ENCODE data around the gene PHYKPL. TPM values are rescaled to one million over a fixed set of nuclear protein-coding genes. Genes with fewer than 3 reads are reported as not detected.
"Not testable (repeated sequence)": the region's sequence is repeated elsewhere in the genome, so short reads cannot be mapped to it uniquely, and the experiment has no call there.

PHYKPL gene
- total RNA-seq, 1 experiment from 2014 or later, result 17.7 TPM

DNA sequence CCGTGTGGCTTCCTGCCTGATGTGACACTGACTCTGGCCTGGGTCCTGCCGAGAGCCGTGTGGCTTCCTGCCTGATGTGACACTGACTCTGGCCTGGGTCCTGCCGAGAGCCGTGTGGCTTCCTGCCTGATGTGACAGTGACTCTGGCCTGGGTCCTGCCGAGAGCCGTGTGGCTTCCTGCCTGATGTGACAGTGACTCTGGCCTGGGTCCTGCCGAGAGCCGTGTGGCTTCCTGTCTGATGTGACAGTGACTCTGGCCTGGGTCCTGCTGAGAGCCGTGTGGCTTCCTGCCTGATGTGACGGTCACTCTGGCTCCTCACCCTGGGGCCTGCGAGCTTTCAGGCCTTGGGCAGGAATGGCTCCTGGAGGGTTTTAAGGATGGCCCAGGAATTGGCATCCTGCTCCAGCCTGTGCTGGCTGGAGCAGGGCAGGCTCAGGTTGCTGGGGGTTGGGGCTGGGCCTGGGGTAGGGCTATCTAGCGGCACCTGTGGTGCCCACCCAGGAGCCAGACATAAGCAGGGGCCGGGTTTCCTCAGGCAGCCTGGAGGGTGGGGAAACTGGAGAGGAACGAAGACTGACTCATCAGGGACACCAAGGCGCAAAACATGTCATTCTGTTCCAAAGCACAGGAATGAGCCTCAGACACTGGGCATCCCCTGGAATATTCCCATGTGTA is 7.2 kb upstream of the PHYKPL start:
- not testable (repeated sequence) for DNase-seq (ENCODE audit: low read depth)

GRCh38 chr5:178238711-178239592 is 6.3 kb upstream of the PHYKPL start:
- no peak for DNase-seq (ENCODE audit: low read depth)

DNA sequence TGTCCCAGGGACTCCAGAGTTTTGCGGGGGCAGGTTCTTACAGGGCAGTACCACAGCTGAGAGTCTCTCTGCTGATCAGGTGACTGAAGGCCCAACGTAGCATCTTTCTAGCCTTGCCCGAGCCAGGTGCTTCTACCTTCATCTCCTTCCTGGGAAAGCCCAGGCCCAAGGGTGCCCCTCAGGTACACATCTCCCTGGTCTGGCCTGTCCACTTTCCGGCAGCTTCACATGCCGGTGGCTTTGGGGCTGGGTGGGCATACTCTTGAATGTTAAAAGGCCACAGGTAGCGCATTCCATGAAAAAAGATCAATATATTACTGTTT is 5.7 kb upstream of the PHYKPL start:
- no peak for DNase-seq (ENCODE audit: low read depth)

- no peak for DNase-seq (ENCODE audit: low read depth)
Measured at GRCh38 chr5:178237431-178238312, 5.1 kb upstream of the PHYKPL start.

GRCh38 chr5:178236679-178237078 is 4.1 kb upstream of the PHYKPL start:
- no peak for DNase-seq (ENCODE audit: low read depth)

DNA sequence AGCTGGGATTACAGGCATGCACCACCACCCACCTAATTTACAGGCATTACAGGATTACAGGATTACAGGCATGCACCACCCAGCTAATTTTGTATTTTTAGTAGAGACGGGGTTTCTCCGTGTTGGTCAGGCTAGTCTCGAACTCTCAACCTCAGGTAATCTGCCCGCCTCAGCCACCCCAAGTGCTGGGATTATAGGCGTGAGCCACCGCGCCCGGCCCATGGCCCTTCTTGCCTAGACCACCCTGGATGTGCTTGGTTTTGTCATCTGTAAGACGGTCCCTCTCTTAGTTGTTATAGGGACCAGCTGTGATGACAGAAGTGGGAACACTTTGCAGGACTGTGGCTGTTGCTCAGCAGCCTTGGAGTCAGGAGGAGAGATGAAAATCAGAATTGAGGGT is 3.5 kb upstream of the PHYKPL start:
- DNase-seq (ENCODE audit: low read depth), result no peak

DNA sequence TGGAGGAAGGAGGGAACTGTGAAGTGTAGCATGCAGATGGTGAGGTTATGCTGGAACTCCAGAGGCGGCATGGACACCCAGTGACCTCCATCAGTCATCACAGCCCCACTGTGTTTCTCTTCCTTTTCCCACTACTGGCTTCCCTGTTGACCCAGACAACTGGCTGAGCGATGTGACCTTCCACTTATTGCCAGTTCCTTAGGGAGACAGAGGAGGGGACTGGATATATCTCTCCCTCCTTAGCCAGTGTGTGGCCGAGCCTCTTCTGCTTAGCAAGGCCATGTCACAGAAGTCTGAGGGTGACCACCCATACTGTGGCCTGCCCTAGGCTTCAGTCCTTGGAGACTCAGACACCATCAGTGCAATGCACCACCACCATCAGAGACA is 3.0 kb upstream of the PHYKPL start:
- no peak for DNase-seq (ENCODE audit: low read depth)

- DNase-seq (ENCODE audit: low read depth), result peak; percentile 53
Measured at GRCh38 chr5:178234750-178235587, 2.4 kb upstream of the PHYKPL start.

DNA sequence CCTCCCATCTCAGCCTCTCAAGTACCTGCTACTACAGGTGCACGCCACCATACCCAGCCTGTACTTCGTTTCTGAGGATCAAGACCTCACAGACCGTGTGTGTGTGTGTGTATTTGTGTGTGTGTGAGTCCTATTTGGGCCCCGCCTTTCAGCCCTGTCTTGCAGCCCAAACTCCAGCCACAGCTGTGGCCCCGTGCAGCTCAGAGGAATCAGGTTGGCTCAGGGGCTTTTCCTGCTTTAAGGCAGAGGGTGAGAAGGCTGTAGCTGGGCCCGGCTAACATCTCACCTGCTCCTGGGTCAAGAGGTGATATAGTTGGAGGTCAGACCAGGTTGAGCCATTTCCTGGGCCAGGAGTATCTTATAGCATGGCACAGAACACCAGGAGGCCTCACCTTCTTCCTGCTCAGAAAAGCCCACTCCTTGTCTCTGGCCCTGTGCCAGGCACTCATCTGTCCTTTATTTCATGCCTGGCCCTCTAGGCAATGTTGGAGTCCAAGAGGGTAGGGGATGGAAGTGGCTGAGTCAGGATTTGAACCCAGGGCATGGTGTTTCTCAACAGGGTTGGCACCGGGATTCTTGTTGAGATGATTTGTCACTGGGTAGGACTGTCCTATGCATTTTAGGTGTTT is 1.6 kb upstream of the PHYKPL start:
- DNase-seq (ENCODE audit: low read depth), result no peak

DNA sequence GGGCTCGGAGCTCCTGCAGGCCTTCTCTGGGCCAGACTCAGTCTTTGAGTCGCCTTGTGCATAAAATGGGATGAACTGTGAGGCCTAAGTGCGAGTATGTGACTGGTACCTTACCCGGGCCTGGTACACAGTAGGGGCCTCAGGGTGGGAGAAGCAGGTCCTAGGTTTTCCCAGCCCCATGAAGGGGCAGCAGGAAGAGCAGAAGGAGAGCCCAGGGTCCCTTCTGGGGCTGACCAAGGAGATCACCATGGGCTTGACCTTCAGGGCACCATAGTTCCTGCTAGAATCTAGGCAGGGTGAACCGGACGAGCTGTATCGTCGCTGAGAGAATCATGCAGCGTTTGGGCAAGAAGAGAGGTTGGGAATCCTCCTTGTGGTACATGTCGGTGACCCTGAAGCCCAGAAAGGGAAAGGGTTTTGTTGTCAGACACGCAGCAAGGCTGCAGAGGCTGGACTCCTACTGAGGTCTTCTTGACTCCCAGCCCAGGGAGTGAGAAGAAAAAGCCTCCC is 373 bp upstream of the PHYKPL start:
- no peak for DNase-seq (ENCODE audit: low read depth)

DNA sequence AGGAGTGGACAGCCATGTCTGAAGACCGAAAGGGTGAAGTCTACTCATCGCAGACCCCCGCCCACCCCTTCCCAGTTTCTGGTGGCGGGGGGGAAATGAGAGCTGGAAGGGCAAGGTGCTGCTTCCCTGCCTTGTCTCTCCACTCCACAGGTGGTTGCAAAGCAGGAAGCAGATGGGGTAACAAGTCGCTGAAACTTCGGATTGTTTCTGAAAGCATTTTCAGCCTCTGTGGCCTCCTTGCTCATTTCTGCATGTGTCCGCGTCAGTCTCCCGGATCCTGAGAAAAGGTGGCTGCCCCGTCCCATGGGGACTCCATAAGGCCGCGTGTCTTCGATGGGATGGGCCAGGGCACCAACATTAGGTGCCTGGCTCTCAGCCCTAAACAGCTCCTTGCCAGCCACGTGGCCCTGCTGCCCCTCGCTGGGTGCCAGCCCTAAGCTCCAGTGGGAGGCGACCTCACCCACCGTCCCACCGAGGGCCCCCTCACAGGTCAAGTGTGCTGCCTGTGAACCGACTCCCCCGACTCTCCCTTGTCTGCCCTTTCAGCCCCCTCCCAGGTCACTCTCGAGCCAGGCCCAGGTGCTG is 971 bp downstream of the PHYKPL start:
- DNase-seq (ENCODE audit: low read depth), result no peak

DNA sequence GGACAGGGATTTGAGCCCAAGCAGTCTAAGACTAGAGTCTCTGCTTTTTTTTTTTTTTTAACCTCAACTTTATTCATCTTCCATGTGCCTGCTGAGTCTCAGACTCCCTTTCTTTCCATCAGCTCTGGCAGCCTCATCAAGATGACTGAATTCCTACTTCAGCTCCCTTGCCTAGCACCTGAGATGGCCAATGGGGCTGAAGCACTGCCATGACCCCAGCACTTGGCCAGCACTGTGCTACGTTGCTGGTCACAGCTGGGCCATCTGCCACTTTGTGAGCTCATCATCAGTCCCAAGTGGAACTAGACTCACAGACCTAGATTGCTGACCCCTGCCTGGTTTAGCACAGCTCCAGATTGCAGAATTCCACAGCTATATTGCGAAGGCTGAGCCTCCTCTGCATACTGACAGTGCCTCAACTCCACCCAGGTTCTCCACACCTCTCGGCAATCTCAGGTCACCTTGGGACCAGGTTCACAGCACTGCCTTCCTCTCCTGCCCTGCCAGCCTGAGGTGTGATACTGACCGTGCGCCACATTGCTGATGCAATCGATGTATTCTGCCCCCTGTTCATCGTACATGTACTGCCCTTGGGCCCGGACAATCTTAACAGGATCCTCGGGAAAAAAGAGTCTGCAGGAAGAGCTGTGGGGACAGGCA is 1.6 kb downstream of the PHYKPL start:
- no peak for DNase-seq (ENCODE audit: low read depth)

- no peak for DNase-seq (ENCODE audit: low read depth)
Measured at GRCh38 chr5:178229861-178230260, 2.7 kb downstream of the PHYKPL start.

- DNase-seq (ENCODE audit: low read depth), result not testable (repeated sequence)
Measured at GRCh38 chr5:178229111-178229510, 3.5 kb downstream of the PHYKPL start.

DNA sequence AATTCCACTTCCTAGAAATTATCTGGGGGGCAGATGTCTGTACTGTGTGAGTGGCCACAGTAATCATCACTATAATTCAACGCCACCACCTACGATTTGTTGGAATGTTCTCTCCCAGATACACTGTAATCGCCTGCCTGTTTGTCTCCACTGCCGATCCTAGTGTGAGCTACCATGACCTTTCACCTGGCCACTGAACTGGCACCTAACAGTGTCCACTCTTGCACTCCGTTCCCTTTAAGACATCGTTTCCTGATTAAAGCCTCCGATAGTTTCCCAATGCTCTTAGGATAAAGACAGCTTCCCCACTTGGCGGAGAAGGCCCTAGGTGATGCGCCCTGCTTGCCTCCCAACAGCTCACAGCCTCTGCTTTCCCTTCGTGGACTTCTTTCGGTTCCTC is 4.0 kb downstream of the PHYKPL start:
- DNase-seq (ENCODE audit: low read depth), result no peak

DNA sequence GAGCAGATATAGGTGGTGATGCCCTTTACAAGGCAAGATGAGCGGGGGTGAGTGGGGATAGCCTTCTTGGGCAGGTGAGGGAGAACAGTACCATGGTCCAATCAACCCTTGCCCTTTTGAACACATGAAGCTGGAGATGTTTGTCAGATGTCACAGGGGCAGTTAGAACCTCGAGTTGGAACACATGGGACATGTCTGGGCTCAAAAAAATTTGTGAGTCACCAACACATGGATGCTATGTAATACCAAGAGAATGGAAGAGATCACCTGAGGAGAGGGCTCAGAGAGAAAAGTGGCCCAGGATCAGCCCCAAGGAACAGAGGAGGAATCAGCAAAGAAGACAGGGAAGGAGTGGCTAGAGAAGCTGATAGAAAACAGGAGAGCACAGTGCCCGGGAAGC is 4.7 kb downstream of the PHYKPL start:
- DNase-seq (ENCODE audit: low read depth), result no peak

DNA sequence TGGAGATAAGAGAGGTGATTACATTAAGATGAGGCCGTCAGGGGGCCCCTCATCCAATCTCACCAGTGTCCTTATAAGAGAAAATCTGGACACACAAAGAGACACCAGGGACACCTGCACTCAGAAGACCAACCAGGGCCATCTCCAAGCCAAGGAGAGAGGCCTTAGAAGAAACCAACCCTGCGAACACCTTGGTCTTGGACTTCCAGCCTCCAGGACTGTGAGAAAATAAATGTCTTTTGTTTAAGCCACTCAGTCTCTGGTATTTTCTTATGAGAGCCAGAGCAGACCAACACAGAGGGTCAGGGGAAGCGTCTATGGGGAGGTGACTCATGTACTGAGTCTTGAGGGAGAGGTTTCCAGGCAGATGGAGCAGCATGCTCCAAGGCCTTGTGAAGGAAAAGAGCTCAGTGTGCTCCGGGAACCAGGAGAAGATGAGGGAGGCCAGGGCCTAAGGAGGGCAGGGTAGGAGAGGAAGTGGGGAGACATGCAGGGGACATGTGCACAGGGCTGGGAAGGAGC is 5.4 kb downstream of the PHYKPL start:
- peak; percentile 35 for DNase-seq (ENCODE audit: low read depth)

- no peak for DNase-seq (ENCODE audit: low read depth)
Measured at GRCh38 chr5:178225174-178225573, 7.4 kb downstream of the PHYKPL start.

DNA sequence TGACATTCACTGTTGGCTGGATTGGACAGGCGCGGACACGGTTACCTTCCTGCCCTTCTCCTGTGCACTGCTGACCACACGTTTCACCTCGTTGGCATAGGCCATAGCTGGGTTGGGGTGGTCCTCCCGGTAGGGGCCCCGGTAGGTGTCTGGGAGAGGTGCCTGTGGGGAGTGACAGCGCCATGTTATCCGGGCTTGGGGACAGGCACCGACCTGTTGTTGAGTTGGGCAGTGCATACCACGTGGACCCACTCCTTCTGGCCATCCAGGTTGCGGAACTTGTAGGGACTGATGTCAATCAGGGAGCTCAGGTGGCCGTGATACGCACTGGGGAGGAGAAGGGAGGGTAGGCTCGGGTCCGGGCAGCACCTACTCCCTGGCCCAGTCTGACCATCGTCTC is 8.2 kb downstream of the PHYKPL start:
- no peak for DNase-seq (ENCODE audit: low read depth)

All from LHCN-M2 (cell line).